Thyroid gland (tissue), 4 donors: ENCODE results near the gene OR7C1.
"Not testable (repeated sequence)": the region's sequence is repeated elsewhere in the genome, so short reads cannot be mapped to it uniquely, and the experiment has no call there.

Source experiments
- POLR2A ChIP-seq, 2 donors: fragments of 450-650 bp; IDR thresholded peaks; one replicate each; pipeline ENCODE4 v1.6.1; 2017; ENCODE audit warnings: antibody characterized with exemption in 2 of 2, mild to moderate bottlenecking in 2 of 2, moderate library complexity in 1 of 2
- TF ChIP-seq, protein P1 (sequence below), 6 experiments: fragments of 200-600 bp in 3 of 6; fragments of 450-650 bp in 3 of 6; sonication (generic) in 3 of 6; IDR thresholded peaks; one replicate each; pipeline ENCODE4 v1.5.1; 2016 to 2019; ENCODE audit warnings: antibody characterized with exemption in 6 of 6, mild to moderate bottlenecking in 2 of 6, inconsistent platforms in 1 of 6, moderate library complexity in 1 of 6

DNA sequence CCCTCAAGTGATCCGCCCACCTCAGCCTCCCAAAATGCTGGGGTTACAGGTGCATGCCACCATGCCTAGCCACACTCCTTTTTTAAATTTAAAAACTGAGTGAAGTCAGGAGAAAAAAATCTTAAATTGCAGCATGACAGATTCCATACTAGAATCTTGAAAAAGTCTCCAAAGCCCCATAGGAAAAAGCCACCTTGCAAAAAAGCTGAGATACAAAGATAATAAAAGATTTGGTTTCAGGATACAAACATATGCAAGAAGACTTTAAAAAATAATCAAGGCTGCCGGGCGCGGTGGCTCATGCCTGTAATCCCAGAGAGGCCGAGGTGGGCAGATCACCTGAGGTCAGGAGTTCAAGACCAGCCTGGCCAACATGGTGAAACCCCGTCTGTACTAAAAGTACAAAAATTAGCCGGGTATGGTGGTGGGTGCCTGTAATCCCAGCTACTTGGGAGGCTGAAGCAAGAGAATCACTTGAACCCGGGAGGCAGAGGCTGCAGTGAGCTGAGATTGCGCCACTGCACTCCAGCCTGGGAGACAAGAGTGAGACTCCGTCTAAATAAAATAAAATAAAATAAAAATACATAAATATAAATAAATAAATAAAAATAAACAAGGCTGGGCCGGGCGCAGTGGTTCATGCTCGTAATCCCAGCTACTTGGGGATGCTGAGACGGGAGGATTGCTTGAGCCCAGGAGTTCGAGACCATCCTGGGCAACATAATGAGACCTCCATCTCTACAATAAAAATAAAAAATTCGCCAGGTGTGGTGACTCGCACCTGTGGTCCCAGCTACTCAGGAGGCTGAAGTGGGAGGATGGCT, 53.1 kb downstream of the OR7C1 start:
- TF ChIP-seq, protein P1, sequence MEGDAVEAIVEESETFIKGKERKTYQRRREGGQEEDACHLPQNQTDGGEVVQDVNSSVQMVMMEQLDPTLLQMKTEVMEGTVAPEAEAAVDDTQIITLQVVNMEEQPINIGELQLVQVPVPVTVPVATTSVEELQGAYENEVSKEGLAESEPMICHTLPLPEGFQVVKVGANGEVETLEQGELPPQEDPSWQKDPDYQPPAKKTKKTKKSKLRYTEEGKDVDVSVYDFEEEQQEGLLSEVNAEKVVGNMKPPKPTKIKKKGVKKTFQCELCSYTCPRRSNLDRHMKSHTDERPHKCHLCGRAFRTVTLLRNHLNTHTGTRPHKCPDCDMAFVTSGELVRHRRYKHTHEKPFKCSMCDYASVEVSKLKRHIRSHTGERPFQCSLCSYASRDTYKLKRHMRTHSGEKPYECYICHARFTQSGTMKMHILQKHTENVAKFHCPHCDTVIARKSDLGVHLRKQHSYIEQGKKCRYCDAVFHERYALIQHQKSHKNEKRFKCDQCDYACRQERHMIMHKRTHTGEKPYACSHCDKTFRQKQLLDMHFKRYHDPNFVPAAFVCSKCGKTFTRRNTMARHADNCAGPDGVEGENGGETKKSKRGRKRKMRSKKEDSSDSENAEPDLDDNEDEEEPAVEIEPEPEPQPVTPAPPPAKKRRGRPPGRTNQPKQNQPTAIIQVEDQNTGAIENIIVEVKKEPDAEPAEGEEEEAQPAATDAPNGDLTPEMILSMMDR (IDR thresholded peaks at IDR 0.05), result not testable (repeated sequence)
- not testable (repeated sequence) for TF ChIP-seq POLR2A (IDR thresholded peaks at IDR 0.05)
